ENCODE data around the gene VPS37C.

Gene VPS37C

DNA sequence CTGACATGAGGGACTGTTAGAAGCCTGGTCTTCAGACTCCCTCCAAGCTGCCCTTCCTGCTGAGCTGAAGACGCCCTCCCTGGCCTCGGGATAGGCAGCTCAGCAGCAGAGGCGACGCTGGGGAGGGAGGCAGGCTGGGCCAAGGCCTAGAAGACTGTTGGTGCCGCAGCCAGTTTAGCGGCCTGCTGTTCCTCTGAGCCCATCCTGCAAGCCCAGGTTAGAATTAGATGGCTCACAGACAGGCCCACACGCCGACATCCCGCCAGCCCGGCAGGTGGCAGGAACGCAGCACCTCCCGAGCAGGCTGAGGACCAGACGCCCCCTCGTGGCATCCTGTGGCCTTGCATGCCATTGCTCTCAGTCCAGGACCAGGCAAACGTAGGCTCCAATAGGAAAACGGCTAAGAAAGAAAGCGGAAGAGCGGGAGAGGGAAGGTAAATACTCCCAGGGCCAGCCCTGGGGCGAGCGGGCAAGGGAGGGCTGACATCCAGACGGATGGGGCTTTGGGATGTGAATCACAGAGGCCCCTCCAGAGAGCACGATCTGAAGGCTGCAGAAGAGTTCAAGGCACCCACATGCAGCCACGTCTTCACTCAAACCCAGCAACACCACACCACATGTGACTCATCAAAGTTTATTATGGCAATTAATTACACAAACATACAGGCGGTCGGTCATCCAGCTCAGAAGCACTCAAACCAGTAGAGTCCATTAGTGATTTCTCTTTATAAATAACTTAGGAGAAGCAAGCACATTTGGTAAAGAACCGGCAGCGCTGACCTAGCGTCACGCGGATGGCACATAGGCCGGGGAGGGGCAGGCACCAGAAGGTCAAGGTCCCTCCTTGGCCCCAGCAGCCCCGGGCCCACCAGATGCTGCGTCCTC, 31.3 kb downstream of the VPS37C start:
- Mint-ChIP-seq H3K36me3 (ENCODE audit: low read depth) (peaks cover 5% of the 10 kb centered on the region), H3K4me3 (peak overlapping the region; percentile 17), H3K27me3 (ENCODE audit: low read depth, poor library complexity) (no peaks in the 10 kb centered on the region), H3K4me1 (peaks cover 70% of the 10 kb centered on the region), H3K27ac (peak overlapping the region; percentile 47), H3K9me3 (no peaks in the 10 kb centered on the region)
- TF ChIP-seq, protein P1, sequence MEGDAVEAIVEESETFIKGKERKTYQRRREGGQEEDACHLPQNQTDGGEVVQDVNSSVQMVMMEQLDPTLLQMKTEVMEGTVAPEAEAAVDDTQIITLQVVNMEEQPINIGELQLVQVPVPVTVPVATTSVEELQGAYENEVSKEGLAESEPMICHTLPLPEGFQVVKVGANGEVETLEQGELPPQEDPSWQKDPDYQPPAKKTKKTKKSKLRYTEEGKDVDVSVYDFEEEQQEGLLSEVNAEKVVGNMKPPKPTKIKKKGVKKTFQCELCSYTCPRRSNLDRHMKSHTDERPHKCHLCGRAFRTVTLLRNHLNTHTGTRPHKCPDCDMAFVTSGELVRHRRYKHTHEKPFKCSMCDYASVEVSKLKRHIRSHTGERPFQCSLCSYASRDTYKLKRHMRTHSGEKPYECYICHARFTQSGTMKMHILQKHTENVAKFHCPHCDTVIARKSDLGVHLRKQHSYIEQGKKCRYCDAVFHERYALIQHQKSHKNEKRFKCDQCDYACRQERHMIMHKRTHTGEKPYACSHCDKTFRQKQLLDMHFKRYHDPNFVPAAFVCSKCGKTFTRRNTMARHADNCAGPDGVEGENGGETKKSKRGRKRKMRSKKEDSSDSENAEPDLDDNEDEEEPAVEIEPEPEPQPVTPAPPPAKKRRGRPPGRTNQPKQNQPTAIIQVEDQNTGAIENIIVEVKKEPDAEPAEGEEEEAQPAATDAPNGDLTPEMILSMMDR (IDR thresholded peaks at IDR 0.05), result peak; percentile 99
- peak; percentile 94 for DNase-seq

DNA sequence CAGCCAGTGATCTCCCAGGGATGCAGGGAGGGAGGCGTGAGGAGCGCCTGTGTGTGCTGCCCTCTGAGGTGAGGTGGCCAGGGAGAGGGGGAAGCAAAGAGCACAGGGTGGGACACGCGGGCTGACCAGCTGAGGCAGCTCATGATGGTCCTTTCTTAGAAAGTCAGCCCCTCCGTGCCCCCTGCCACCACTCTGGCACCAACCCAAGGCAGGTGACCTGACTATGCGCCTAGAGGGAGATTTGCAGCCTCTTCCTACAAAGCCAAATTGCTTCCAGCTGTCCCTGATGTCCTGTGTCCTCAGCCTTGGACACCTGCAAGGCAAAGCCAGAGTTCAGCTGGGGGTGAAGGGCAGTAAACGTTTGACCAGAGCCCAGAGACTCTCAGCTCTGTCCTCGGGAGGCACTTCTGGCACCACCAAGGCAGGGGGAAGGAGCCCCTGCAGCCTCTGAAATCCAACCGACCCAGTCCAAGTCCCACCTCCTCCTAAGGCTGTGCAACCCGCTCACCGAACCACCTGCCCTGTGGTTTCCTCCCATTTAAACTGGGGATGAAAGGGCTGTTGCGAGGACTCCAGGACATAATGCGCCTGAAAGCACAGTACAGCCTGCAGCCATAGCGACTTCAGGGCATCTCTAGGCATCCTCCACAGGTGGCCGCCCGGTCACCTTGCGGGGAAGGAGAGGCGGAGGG, 32.1 kb downstream of the VPS37C start:
- Mint-ChIP-seq H3K4me3 (no peak overlapping the region), H3K27me3 (ENCODE audit: low read depth, poor library complexity) (no peaks in the 10 kb centered on the region), H3K36me3 (ENCODE audit: low read depth) (peaks cover 5% of the 10 kb centered on the region), H3K4me1 (peaks cover 78% of the 10 kb centered on the region), H3K9me3 (no peaks in the 10 kb centered on the region), H3K27ac (no peak overlapping the region)
- TF ChIP-seq, protein P1 (IDR thresholded peaks at IDR 0.05), result no peak
- DNase-seq, result no peak

DNA sequence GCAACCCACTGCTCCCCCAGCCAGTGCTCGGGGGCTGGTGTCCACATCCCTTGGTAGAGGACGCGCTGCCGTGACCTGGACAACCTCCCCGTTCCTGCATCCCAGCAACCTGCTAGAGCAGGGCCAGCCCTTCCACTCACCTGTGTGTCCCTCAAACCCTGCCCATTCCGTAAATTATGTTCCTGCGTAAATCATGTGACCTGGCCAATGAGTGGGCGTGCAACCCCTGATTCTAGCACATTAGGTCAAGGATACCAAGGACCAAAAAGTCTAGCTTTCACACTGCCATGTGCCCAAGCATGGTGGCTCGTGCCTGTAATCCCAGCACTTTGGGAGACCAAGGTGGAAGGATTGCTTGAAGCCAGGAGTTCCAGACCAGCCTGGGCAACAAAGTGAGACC, 33.2 kb downstream of the VPS37C start:
- DNase-seq, result no peak
- Mint-ChIP-seq H3K4me3 (no peak overlapping the region), H3K27me3 (ENCODE audit: low read depth, poor library complexity) (no peaks in the 10 kb centered on the region), H3K4me1 (peaks cover 79% of the 10 kb centered on the region), H3K36me3 (ENCODE audit: low read depth) (peaks cover 1% of the 10 kb centered on the region), H3K27ac (no peak overlapping the region), H3K9me3 (no peaks in the 10 kb centered on the region)
- TF ChIP-seq, protein P1 (IDR thresholded peaks at IDR 0.05), result no peak

DNA sequence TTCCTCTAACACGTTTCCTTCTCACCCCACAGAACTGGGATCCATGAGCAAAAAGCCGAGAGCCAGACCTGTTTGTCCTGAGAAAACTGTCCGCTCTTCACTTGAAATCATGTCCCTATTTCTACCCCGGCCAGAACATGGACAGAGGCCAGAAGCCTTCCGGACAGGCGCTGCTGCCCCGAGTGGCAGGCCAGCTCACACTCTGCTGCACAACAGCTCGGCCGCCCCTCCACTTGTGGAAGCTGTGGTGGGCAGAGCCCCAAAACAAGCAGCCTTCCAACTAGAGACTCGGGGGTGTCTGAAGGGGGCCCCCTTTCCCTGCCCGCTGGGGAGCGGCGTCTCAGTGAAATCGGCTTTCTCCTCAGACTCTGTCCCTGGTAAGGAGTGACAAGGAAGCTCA, 35.0 kb downstream of the VPS37C start:
- Mint-ChIP-seq H3K9me3 (no peaks in the 10 kb centered on the region), H3K36me3 (ENCODE audit: low read depth) (no peaks in the 10 kb centered on the region), H3K27me3 (ENCODE audit: low read depth, poor library complexity) (no peaks in the 10 kb centered on the region), H3K4me1 (peaks cover 76% of the 10 kb centered on the region), H3K27ac (no peak overlapping the region), H3K4me3 (no peak overlapping the region)
- DNase-seq, result no peak
- TF ChIP-seq, protein P1 (IDR thresholded peaks at IDR 0.05), result no peak

DNA sequence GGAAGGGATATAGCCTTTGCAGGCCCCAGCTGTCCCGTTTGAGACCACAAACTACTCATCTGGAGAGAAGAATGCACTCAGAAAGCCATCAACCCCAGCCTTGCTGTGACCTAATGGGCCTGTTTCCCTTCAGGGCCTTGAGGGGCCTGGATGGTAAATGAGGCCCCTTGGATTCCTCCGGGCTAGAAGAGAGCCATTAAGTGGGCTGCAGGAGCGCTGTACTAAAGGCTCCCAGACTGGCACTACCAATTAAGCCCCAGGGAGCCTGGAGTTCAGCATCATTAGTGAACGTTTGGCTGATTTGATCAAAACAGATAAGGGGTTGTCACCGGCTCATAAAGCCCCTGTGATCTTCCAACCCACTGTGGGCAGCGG, 35.9 kb downstream of the VPS37C start:
- H3K27ac Mint-ChIP-seq, result no peak overlapping the region
- peaks cover 76% of the 10 kb centered on the region for H3K4me1 Mint-ChIP-seq
- H3K36me3 Mint-ChIP-seq (ENCODE audit: low read depth), result no peaks in the 10 kb centered on the region

More for the DNA sequence above, 35.9 kb downstream of the VPS37C start:
- no peak for DNase-seq
- TF ChIP-seq, protein P1 (IDR thresholded peaks at IDR 0.05), result no peak
- no peaks in the 10 kb centered on the region for H3K9me3 Mint-ChIP-seq
- no peaks in the 10 kb centered on the region for H3K27me3 Mint-ChIP-seq (ENCODE audit: low read depth, poor library complexity)
- H3K4me3 Mint-ChIP-seq, result no peak overlapping the region

Measured in nephron progenitor cell (in vitro differentiated cells).